GM13977 (cell line): ENCODE data around the gene MRPS23.
"Not testable (repeated sequence)": the region's sequence is repeated elsewhere in the genome, so short reads cannot be mapped to it uniquely, and the experiment has no call there.

ENCODE experiments used
- DNase-seq: peaks from one replicate; pipeline ENCODE4 v3.0.0; 2012; ENCODE audit warnings: low spot score
- CTCF ChIP-seq: IDR thresholded peaks from 2 replicates; pipeline ENCODE4 v1.5.1; 2012; ENCODE audit warnings: mild to moderate bottlenecking, control low read depth; ENCODE audit not compliant: insufficient read depth; ENCODE audit errors: extremely low read depth, missing control alignments
- in situ Hi-C: fragments of 300-500 bp; cut with MboI; formaldehyde crosslinking; loops from one replicate; pipeline ENCODE4 v1.12.0; 2022; ENCODE audit warnings: low sequenced_read_pairs, low pct_unique_long_range_greater_than_20kb, mixed read lengths, inconsistent platforms; ENCODE audit not compliant: unreplicated experiment

MRPS23 gene

DNA sequence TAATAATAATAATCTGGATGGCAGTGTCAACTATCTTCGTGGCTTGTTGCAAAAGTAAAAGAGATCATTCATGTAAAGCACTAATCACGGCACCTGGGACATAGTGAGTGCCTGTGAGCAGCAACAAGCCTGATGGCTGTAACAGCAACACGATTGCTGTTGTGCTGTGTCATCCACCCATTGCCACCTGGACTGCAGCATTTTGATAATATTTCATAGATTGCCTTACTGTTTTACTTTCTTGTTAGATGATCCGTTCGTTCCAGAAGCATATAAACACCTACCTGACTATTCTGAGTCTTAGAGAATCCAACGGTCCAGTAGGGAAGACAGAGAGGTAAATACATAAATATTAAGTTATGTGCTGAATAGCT lies 3.1 kb upstream of the MRPS23 start:
- in situ Hi-C loops = loop anchor here (10.0 kb wide), 2 partner anchors 152 to 252 kb away; partner anchors contain the start of gene SRSF1
- no peak for DNase-seq
- no peak for TF ChIP-seq CTCF

DNA sequence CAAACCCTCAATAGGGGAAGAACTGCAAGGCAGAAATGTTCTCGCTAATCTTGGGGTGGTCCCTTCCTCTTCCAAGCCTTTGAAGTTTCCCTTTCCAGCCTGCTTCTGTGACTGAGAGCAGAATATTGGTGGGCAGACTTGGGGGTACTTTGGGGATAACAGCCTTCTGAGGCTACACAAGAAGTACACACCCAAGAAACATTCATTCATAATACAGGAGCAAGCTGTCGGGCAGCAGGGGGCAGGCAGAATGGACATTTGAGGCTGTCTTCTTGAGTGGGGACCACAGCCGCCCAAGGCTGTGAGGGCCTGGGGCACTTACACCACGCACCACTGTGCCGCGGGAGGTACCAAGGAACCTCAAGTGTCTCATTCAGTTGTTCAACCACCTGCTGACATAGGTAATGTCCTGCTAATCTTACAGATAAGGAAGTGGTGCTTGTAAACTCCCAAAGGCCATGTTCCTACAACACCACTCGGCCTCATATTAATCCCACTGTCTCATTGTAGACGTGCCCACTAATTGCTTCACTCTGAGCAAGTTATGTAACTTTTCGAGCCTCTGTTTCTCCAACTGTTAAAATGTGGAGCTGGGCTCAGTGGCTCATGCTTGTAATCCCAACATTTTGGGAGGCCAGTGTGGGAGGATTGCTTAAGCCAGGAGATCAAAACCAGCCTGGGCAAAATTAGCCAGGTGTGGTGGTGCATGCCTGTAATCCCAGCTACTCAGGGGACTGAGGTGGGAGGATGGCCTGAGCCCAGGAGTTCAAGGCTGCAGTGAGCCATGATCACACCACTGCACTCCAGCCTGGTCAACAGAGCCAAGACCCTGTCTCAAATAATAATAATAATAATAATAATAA lies 2.5 kb upstream of the MRPS23 start:
- DNase-seq = no peak
- TF ChIP-seq CTCF = no peak
- in situ Hi-C loops = loop anchor here (10.0 kb wide), 2 partner anchors 152 to 252 kb away; partner anchors contain the start of gene SRSF1

DNA sequence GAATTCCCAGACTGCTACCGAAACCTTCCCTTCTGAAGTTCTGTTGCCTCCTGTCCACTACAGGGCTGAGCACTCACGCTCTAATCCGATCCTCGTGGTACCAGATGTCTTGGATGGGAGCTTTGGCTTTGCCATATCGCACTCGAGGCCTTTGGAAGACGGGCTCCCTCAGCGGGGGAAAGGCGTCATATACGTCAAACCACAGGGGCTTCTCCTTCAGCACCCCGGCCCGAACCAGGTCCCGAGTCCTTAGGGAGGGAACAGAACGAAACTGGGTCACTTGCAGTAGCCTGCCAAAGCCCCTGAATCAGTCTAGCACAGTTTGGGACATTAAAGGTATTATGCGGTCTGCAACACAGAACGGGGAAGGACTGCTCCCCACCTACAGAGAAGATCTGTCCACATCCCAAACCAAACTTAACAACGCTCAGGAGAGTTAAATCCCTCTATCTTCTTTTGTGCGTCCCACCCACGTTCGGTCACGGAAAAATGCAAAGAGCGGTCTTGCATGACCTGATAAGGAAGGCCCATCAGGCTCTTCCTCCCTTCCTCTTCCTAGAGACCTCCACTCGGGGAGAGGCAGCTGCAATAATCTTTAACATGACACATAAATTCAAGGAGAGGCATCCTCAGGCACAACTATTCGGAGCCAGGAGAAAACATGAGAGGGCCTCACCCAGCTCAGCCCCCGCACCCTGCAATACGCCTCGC lies 526 bp downstream of the MRPS23 start:
- in situ Hi-C loops = no loop called here
- no peak for DNase-seq
- TF ChIP-seq CTCF = no peak

DNA sequence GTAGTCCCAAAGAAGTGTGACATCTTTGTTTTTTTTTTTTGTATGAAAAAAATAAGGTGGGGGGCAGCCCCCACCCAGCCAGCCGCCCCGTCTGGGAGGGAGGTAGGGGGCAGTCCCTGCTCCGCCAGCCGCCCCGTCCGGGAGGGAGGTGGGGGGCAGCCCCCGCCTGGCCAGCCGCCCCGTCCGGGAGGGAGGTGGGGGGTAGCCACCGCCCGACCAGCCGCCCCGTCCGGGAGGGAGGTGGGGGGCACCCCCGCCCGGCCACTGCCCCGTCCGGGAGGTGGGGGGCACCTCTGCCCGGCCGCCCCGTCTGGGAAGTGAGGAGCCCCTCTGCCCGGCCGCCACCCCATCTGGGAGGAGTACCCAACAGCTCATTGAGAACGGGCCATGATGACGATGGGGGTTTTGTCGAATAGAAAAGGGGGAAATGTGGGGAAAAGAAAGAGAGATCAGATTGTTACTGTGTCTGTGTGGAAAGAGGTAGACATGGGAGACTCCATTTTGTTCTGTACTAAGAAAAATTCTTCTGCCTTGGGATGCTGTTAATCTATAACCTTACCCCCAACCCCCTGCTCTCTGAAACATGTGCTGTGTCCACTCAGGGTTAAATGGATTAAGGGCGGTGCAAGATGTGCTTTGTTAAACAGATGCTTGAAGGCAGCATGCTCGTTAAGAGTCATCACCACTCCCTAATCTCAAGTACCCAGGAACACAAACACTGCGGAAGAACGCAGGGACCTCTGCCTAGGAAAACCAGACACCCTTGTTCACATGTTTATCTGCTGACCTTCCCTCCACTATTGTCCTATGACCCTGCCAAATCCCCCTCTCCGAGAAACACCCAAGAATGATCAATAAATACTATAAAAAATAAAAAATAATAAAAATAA lies 3.5 kb downstream of the MRPS23 start:
- in situ Hi-C loops, DNase-seq: not testable (repeated sequence)

DNA sequence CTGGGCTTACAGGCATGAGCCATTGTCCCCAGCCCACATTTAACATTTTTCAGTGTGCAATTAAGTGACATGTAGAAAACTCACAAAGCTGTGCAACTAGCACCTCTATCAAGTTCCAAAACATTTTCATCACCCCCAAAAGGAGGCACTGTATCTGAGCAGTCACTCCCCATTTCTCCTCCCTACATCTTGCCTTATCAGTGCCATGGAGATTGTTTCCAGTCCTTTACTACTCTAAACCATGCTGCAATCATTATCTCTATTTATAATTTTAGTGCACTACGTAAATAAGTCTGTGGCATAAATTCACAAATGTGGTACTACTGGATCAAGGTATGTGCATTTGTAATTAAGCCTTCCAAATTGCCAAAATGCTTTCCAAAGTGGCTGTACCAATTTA lies 7.6 kb downstream of the MRPS23 start:
- no peak for DNase-seq
- in situ Hi-C loops = no loop called here

GRCh38 chr17:57839571-57839923 lies 10.3 kb downstream of the MRPS23 start:
- DNase-seq = no peak
- in situ Hi-C loops = no loop called here
- TF ChIP-seq CTCF = no peak

More for the DNA sequence above, 7.6 kb downstream of the MRPS23 start:
- no peak for TF ChIP-seq CTCF
